ENCODE results near the gene ADCY7.

DNA sequence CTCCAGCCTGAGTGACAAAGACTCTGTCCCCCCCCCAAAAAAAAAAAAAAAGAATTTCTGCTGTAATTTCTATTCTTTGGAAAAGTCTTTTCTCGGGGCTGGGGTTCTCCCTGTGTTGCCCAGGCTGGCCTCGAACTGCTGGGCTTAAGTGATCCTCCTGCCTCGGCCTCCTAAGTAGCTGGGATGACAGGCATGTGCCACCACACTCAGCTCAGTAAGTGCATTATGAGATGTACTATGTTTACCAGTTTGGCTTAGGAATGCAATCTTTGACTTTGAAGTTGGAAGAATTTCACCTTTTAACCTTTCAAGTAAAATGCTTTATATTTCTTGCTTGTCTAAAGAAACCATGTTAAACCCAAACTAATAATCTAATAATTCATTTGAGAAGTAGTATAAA is 28.0 kb upstream of the ADCY7 start:
- TF ChIP-seq, protein P1, sequence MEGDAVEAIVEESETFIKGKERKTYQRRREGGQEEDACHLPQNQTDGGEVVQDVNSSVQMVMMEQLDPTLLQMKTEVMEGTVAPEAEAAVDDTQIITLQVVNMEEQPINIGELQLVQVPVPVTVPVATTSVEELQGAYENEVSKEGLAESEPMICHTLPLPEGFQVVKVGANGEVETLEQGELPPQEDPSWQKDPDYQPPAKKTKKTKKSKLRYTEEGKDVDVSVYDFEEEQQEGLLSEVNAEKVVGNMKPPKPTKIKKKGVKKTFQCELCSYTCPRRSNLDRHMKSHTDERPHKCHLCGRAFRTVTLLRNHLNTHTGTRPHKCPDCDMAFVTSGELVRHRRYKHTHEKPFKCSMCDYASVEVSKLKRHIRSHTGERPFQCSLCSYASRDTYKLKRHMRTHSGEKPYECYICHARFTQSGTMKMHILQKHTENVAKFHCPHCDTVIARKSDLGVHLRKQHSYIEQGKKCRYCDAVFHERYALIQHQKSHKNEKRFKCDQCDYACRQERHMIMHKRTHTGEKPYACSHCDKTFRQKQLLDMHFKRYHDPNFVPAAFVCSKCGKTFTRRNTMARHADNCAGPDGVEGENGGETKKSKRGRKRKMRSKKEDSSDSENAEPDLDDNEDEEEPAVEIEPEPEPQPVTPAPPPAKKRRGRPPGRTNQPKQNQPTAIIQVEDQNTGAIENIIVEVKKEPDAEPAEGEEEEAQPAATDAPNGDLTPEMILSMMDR (IDR thresholded peaks at IDR 0.05): no peak
- no peak for TF ChIP-seq POLR2A (IDR thresholded peaks at IDR 0.05)

Measured in right lobe of liver (tissue), 4 donors.